ENCODE results near the gene KLHL30. TPM values are rescaled to one million over a fixed set of nuclear protein-coding genes. Genes with fewer than 3 reads are reported as not detected.
A peak's percentile ranks its signal among the peaks of the same experiment; 100 is the strongest.

Gene KLHL30, protein sequence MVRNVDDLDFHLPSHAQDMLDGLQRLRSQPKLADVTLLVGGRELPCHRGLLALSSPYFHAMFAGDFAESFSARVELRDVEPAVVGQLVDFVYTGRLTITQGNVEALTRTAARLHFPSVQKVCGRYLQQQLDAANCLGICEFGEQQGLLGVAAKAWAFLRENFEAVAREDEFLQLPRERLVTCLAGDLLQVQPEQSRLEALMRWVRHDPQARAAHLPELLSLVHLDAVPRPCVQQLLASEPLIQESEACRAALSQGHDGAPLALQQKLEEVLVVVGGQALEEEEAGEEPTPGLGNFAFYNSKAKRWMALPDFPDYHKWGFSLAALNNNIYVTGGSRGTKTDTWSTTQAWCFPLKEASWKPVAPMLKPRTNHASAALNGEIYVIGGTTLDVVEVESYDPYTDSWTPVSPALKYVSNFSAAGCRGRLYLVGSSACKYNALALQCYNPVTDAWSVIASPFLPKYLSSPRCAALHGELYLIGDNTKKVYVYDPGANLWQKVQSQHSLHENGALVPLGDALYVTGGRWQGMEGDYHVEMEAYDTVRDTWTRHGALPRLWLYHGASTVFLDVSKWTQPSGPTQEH
- total RNA-seq (2022) = 0.64 and 1.3 TPM in 2 replicates
- Bru-seq, nascent RNA = percentile 28 among the genes with signal in this experiment
- percentile 20 among the genes with signal in this experiment for BruChase-seq, experiment 1, labeled RNA remaining after a 6-hour chase
- percentile 24 among the genes with signal in this experiment for BruChase-seq, experiment 2, labeled RNA remaining after a 2-hour chase
- long read RNA-seq, partial matches to known transcripts = 0 of 1 reads
- long read RNA-seq, other reads (novel, unspliced or antisense) = 1 of 1 reads

DNA sequence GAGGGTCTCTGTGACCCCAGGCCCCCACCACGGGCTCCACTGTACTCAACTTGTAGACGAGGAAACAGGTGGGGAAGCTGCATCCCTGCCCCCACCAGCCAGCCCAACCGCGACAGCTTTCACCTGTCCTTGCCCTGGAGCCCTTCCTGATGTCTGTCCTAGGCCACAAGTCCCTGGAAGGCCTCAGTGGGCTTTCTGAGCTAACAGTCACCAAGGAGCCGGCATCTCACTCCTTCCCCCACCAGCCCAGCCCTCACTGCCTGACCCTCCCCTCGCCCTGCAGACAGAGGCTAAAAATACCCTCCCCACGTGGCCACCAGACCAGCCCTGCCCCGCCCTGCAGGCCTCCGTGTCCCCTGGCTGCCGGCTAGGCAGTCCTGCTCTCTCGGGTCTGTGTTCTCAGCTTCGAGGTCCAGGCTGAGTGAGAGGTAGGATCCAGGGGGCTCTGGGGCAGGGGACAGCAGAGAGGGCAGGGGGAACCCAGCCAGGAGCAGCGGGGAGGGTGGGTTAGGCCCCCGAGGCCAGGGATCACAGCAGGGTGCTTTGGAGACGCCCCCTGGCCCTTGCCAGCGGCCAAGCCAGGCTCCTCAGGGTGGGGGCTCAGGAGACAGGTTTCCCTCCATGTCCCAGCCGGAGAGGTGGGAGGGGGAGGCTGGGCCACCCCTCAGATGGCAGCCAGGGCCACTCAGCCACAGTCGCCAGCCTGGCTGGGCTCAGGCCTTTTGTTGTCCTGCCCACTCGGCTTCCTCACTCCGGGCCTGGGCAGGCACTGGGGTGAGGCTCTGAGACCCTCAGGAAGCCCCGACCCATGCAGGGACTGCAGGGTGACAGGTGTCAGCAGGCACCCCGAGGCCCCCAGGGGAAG lies at the start of gene KLHL30:
Gene KLHL30, plus strand, starts transcription at position 338 of the 865 bp plus-strand sequence. CDS start 2,087 bp downstream, outside the sequence.
- intact Hi-C loops (cut with micrococcal nuclease; ENCODE audit: unreplicated experiment) = no loop called here
- BruUV-seq (replicated peaks) = no TSS peak

DNA sequence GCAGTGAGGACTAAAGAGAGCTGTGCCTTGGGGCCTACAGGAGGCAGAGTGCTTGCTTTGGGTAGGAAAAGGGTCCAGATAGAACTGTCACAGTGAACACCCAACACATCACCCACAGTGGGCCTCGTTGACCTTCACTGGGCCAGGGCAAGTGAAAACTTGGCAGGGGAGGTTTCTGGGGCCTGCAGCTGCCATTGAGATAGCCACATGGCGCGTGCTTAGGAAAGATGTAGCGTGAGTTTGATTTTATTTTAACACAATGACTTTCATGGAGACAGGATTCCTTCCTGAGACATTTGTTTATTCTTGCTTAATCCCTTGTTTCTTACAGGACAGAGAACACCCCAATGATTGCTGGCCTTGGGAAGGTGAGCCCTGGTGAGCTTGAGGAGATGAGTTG lies 47.6 kb upstream of the KLHL30 start:
- intact Hi-C loops (cut with micrococcal nuclease; ENCODE audit: unreplicated experiment) = no loop called here
- no TSS peak for BruUV-seq (replicated peaks)
- no peaks in the 10 kb centered on the region for H3K4me1 Mint-ChIP-seq (ENCODE audit: low read depth, unreplicated experiment)
- no peak overlapping the region for H3K27ac Mint-ChIP-seq (ENCODE audit: unreplicated experiment)
- no peak overlapping the region for H3K4me3 Mint-ChIP-seq (ENCODE audit: low read depth, unreplicated experiment)
- CTCF ChIA-PET = no interaction called here
- H3K9me3 Mint-ChIP-seq (ENCODE audit: low read depth, unreplicated experiment) = no peaks in the 10 kb centered on the region
- TF ChIP-seq, protein P1, sequence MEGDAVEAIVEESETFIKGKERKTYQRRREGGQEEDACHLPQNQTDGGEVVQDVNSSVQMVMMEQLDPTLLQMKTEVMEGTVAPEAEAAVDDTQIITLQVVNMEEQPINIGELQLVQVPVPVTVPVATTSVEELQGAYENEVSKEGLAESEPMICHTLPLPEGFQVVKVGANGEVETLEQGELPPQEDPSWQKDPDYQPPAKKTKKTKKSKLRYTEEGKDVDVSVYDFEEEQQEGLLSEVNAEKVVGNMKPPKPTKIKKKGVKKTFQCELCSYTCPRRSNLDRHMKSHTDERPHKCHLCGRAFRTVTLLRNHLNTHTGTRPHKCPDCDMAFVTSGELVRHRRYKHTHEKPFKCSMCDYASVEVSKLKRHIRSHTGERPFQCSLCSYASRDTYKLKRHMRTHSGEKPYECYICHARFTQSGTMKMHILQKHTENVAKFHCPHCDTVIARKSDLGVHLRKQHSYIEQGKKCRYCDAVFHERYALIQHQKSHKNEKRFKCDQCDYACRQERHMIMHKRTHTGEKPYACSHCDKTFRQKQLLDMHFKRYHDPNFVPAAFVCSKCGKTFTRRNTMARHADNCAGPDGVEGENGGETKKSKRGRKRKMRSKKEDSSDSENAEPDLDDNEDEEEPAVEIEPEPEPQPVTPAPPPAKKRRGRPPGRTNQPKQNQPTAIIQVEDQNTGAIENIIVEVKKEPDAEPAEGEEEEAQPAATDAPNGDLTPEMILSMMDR (IDR thresholded peaks at IDR 0.05; ENCODE audit: unreplicated experiment) = no peak
- no peak for DNase-seq
- no peaks in the 10 kb centered on the region for H3K36me3 Mint-ChIP-seq (ENCODE audit: insufficient read depth, unreplicated experiment)
- no peaks in the 10 kb centered on the region for H3K27me3 Mint-ChIP-seq (ENCODE audit: unreplicated experiment)

More for the DNA sequence above, at the start of gene KLHL30:
- CTCF ChIA-PET = interaction anchor here (0.6 kb wide), 1 partner anchor 405 kb away, joined by 5 read pairs; no protein-coding TSS in a partner anchor
- Mint-ChIP-seq H3K27ac (ENCODE audit: unreplicated experiment) (no peak within 1 kb of the TSS), H3K9me3 (ENCODE audit: low read depth, unreplicated experiment) (no peaks in the 10 kb centered on the region), H3K36me3 (ENCODE audit: insufficient read depth, unreplicated experiment) (peaks cover 10% of the 10 kb centered on the region), H3K4me1 (ENCODE audit: low read depth, unreplicated experiment) (peaks cover 23% of the 10 kb centered on the region), H3K27me3 (ENCODE audit: unreplicated experiment) (peaks cover 6% of the 10 kb centered on the region), H3K4me3 (ENCODE audit: low read depth, unreplicated experiment) (no peak within 1 kb of the TSS)
- peak; percentile 47 for DNase-seq
- TF ChIP-seq, protein P1 (IDR thresholded peaks at IDR 0.05; ENCODE audit: unreplicated experiment) = no peak

DNA sequence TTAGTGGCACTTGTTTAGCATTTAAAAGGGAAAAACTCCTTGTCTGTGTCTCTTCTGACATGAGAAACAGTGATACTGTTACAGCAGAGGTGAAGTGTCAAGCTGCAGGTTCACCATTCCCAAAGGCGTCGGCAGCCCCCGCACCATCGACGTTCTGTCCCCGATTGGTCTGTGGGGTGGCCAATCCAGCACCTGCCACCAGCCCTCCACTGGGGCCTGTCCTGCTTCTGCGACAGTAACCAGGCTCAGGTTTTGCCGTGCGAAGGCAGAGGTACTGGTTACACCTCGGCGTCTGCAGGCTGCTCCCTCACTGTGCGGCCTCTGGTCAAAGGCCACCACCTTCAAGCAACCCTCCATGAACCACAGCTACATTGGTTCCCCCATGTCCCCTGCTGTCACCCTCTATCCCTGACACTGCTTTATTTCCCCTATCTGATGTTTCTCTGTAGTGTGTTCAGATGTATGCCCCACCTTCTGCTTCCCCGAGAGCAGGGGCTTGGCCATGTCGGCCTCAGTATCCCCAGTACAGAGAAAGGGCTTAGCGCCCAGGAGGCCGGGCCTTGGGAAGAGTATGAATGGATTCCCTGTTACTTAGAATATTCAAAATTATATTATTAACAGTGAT lies 46.9 kb upstream of the KLHL30 start:
- TF ChIP-seq, protein P1 (IDR thresholded peaks at IDR 0.05; ENCODE audit: unreplicated experiment) = no peak
- Mint-ChIP-seq H3K36me3 (ENCODE audit: insufficient read depth, unreplicated experiment) (no peaks in the 10 kb centered on the region), H3K4me1 (ENCODE audit: low read depth, unreplicated experiment) (no peaks in the 10 kb centered on the region), H3K27me3 (ENCODE audit: unreplicated experiment) (no peaks in the 10 kb centered on the region), H3K9me3 (ENCODE audit: low read depth, unreplicated experiment) (no peaks in the 10 kb centered on the region), H3K27ac (ENCODE audit: unreplicated experiment) (no peak overlapping the region), H3K4me3 (ENCODE audit: low read depth, unreplicated experiment) (no peak overlapping the region)
- intact Hi-C loops (cut with micrococcal nuclease; ENCODE audit: unreplicated experiment) = no loop called here
- CTCF ChIA-PET = no interaction called here
- no peak for DNase-seq
- BruUV-seq (replicated peaks) = no TSS peak
